Activated CD4-positive, CD25-positive, alpha-beta regulatory T cell treated with anti-CD3 and anti-CD28 coated beads, Interleukin-2, amount 50 U/mL, for 72 hours (primary cell): ENCODE results near the gene ANKFN1.

Source experiments
- DNase-seq: peaks from one replicate; pipeline ENCODE4 v3.0.0; 2021

The ANKFN1 gene

DNA sequence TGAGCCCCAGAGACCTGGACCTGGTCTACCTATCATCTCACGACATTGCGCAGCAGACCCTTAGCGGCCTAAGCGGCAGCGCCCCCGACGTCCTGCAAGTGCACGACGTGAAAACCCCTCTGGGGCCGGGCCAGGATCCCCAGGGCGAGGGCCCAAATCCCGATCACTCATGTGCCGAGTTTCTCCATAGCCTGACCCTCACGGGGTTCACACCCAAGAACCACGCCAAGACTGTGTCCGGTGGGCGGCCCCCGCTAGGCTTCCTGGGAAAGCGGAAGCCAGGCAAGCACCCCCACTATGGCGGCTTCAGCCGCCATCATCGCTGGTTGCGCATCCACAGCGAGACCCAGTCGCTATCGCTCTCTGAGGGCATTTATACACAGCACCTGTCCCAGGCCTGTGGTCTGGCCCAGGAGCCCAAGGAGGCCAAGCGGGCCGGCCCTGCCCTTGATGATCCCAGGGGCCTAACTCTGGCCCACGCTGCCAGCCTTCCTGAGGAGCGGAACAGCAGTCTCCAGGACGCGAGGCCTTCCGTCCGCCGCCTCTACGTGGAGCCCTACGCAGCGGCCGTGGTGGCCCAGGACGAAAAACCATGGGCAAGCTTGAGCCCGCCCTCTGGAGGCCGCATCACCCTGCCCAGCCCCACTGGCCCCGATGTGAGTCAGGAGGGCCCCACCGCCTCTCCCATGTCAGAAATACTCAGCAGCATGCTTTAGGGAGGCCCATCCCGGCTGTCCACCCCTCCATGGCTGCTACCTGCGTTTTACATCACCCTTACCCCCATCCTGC, 357.5 kb downstream of the ANKFN1 start:
- no peak for DNase-seq

DNA sequence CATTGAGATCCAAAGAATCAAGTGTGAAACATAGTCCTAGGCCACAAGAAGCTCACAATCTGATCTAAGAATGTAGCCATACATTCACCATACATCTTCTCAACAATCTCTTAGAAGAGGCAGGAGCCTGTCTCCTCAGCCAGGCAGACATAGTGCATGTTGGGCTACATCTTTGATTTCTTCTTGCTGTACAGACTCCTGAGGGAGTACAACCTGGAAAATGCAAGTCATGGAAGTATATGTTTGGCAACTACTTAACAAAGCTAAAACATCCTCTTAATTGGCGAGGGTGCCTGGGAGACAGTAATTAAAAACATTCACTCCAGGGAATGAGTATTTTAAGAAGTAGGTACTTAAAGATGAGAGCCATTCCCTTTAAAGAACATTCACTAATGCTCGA, 361.0 kb downstream of the ANKFN1 start:
- DNase-seq, result no peak

DNA sequence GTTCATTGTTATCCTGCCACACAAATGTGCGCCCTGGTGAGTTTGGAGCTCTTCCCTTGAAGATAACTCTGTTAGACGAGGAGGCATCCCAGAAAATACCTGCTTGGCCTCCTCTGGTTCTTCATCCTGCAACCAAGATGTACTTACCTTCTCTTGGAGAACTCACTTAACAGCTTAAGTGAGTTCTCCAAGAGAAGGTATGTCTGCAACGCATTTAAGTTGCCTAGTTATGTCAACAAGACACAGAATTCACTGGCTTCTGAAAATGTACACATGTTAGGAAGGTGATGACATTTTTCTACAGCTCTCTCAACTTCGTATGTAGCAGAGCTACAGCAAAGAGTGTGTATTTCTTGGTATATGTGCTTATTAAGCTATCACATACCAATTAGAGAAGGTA, 361.6 kb downstream of the ANKFN1 start:
- no peak for DNase-seq

DNA sequence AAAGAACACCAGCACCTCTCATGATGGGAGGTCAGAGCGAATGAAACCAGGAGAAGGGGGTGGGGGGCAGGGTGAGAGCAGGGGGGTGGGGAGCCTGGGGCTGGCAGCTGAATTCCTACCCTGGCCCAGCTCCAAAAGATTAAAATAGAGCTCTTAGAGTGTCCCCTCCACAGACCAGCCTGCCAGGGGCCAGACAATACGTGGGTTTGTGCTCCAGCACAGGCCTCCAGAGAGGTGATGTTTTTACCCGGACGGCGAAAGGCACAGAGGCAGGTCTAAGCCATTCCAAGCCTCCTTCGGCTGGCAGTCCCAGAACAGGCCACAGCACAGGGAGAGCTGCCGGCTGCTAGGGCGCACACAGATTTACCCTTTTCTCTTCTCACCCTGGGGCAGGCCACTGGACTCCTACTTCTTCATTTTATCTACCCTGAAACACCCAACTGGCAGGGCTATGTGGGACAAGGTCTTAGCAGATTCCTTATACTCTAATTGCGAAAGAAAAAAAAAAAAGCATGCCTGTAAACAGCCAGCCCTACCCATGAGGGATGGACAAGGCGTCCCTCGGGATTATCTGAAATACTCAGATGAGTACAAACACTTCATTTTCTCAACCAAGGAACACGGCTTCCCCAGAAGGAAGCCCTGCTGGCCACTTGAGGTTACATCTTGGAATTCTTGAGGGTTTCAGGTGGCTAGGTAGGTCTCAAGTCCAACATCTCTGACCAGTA, 368.3 kb downstream of the ANKFN1 start:
- no peak for DNase-seq

DNA sequence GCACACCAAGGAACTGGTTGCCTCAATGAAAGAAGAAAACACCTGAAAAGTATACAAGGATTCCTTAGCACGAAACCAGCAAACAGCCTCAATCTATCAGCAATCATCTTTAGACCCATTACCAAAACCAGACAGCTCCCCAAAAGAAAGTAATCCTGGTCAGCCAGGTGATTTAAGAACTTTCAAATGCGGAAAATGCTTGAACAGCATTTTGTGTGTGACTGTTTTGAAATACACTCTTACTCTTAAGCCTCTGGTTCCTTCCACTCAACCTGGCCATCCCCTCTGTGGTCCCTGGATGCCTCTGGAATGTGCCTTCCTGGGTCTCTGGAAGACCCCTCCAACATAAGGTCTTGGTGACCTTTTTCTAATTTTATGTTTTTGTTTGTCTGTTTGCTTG, 369.8 kb downstream of the ANKFN1 start:
- no peak for DNase-seq

DNA sequence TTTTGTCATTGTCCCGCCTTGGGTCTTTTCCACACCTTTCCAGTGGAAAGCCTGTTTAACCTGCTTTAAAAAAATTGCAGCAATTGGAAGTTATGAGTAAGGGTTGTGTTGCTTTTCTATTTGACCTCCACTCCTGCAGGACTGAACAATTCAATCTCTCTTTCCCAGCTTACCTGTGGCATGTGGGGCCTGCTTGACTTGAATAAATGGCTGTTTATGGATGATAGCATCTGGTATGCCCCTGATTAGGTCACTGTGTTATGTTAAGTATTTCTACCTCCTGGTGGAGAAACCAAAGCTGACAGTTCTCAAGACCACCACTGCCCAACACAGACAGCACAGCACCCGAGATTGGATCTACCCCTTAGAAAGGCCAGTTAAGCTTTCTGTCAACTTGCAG, 375.4 kb downstream of the ANKFN1 start:
- no peak for DNase-seq

DNA sequence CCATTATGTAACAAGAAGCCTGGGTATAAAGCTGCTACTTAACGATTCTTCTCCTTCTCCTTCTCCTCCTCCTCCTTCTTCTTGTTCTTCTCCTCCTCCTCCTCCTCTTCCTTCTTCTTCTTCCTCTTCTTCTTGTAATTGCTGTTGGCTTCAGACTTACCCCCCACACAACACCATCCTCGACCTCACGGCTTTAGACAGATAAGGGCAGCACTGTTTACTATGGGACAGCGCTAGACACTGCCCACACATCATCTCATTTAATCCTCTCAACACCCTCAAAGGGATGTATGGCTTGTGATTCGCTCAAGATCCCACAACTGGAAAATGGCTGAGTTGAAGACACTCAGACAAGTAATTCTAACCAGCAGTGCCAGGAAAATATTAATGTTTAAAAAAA, 379.7 kb downstream of the ANKFN1 start:
- no peak for DNase-seq

DNA sequence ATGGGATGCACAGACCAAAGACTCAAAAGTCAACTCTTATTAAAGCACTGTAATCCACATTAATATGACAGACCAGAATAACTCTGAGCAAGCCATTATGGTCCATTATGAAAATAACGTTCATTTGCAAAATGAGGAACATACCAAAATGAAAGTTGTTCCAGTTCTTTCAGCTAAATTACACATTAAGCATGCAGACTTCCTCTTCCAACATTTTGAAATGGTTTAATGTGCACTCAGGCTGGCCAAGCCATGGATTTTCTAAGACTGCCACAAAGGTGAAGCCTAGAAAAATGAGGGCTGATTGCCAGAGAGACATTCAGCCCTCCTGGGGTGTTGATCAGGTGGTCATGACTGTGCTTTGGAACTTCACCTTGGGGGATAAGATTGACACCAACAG, 383.5 kb downstream of the ANKFN1 start:
- DNase-seq, result no peak

DNA sequence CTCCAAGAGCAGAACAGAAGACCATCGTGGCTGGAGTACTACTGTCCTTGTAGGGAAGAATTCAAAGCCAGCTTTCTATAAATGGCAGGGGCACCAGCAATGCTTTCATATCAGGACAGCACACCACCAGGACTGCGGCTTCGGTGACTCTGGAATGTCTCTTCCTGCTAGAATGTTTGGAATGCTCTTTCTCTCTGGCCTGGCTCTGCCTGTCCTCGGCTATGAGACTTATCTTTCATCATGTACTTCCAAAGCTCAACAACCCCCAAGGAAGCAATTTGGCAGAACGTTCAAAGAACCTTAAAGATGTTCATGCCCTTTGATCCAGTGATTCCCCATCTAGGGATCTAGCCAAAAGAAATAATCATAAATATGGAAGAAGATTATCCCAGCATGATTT, 387.6 kb downstream of the ANKFN1 start:
- no peak for DNase-seq

DNA sequence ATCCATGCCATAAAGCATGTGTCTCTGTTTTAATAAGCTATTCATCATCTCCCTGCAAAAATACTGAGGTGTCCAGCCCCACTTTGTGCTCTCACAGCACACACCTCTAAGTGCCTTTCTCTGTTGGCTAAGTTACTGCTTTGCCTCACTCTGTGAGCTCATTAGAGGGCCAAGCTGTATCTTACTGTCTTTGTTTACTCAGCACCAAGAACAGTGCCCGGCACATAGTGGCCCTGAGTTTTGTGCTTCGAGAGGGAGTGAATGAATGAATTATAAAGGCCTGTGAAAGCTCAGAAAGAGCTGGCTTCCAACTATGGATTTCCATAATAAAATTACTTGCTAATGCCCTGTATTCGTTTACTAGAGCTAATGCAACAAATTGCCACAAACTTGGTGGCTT, 390.0 kb downstream of the ANKFN1 start:
- no peak for DNase-seq

DNA sequence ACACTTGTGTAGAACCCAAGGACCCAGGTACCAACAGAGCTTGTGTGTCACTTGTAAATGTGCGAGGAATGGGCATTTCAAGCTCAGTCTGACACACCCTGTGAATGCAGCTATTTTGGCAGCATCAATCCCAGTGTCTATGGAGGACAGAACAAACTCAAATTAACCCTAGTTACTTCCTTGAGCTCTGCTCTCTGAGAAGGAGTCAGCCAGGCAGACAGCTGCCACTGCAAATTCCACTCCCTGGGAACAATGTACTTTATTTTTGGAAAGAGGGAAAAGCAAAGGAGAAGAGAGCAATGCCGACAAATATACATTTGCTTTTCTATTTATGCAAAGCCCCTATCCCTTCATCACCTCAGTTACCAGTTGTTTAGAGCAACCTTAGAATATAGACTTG, 391.8 kb downstream of the ANKFN1 start:
- DNase-seq, result no peak

DNA sequence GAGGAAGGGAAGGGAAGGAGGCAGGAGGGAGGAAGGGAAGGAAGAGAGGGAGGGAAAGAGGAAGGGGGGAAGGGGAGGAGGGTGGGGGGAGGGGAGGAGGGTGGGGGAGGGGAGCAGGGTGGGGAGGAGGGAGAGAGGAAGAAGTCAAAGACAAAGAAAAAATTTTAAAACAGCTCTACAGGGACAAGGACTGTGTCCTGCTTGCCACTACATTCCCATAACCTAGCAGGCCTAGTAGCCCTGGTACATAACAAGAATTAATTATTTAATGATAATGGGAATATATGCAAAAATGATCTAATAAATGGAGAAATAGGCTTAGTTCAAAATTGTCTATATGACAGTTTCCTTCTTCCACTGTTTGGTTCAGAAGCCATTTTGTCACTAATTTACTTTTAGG, 392.7 kb downstream of the ANKFN1 start:
- no peak for DNase-seq

DNA sequence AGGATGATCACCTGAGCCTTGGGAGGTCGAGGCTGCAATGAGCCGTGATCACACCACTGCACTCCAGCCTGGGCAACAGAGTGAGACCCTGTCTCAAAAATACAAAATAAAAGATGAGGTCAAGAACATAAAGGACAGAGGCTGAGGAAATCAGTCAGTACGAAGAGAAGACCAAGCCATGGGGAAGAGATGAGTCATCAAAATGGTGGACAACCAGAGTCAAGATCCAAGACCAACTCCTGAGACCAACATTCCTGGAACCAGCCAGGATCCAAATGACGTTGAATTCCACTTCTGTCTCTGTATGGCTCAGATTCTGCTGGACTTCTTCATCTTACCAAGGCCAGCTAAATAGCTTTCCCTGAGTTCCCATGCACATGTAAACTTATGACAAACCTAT, 395.4 kb downstream of the ANKFN1 start:
- DNase-seq, result no peak

DNA sequence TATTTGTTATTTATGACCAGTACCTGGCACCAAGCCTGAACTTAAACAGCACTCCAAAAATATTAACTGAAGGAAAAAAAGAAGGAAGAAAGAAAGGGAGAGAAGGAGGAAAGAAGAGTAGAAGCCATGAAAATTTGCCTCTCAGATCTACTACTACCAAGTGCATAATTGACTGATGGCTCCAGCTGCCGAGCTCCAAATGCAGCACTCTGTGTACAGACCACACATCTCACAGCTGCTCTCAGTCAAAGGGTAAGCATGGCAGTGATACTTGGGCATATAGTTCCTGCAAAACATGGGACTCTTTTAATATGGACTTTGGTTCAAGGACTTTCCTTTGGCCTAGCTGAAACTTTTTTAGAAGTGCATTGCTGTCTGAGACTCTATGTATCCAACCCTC, 396.2 kb downstream of the ANKFN1 start:
- DNase-seq, result no peak

DNA sequence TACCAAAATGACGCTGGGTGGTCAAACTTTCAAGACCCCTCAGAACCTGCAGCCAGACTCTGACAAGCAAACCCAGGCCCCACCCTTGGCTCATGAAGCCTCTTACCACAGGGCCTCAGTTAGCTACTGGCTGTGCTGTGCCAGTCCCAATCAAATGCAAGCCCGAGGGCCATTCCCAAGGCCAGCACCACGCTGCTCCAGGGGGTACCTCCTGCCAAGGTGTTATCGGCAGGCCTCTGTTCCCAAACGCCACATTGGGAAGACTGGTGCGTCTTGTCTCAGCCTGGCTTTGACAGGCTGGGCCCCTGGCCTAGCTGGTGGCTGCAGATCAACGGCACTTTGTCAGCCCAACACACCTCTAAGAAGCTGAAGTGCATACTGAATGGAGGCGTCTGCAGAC, 404.4 kb downstream of the ANKFN1 start:
- DNase-seq, result no peak

DNA sequence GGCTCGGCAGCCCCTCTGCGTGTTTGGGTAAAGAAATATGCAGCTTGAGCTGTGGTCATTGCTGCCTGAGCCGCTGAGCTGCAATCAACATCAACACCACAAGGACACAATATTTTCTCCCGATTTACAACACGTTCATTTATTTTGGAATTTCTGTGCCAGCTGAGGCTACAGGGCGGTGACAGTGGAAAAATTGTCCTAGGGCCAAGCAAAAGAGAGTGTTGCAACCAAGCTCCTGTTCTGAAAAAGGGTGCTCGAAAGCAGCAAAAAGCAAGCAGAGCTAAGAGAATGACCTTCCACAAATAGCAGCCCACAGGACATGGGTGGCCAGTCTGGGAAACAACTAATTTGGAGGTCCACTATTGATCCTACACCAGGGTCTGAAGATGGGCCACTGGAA, 404.8 kb downstream of the ANKFN1 start:
- no peak for DNase-seq
